HG02610 (cell line): ENCODE results near the gene APIP.
"Not testable (repeated sequence)": the region's sequence is repeated elsewhere in the genome, so short reads cannot be mapped to it uniquely, and the experiment has no call there.

Experiments used
- ATAC-seq: cut with Tn5 transposase; IDR thresholded peaks from one replicate; pipeline ENCODE4 v1.9.1; 2021; ENCODE audit warnings: mild to moderate bottlenecking, moderate library complexity; ENCODE audit not compliant: unreplicated experiment

Gene APIP

DNA sequence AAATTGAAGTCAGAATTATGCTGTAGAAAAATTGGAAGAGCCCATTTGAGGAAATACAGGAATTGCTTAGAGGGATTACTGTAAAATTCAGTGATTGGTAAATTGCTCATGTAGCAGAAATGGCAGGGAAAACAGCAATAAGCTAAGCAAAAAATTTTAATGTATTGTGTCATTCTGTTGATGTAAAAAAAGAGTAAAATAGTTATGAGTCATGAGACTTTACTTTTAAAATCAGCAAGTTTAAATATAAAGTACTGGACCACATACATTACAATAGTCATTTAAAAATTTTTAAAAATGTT lies 10.6 kb upstream of the APIP start:
- no peak for ATAC-seq

DNA sequence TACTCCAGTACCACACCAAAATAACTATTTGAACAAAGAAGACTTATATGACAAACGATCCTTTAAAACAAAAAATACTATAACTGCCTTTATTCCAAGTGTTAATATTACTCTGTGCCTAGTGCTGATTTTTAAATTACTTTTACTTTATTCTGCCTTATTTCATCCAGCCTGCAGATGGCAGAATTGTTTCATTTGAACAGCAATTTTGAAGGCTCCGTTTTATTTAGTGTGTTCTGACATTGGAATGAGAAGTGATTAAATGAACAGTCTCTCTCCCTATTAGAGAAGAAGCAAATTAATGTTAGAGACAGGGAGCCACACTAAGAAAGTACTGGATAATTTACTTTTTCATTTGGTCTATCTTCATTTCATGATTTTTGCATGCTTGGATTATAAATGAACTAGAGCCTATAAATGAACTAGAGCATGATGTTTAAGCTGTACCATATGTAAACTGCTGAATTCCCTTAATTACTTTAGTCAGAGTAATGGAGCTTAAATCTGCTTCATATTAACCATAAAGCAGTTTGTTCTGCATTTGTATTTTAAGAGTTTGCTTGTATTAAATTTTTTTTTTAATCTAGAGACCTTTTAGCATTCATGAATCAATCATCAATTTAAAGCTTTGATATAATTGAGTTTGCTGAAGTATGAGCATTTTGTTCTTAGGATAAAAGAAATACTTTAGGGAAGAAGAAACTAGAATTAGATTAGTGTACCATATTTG lies 10.1 kb upstream of the APIP start:
- ATAC-seq = no peak

DNA sequence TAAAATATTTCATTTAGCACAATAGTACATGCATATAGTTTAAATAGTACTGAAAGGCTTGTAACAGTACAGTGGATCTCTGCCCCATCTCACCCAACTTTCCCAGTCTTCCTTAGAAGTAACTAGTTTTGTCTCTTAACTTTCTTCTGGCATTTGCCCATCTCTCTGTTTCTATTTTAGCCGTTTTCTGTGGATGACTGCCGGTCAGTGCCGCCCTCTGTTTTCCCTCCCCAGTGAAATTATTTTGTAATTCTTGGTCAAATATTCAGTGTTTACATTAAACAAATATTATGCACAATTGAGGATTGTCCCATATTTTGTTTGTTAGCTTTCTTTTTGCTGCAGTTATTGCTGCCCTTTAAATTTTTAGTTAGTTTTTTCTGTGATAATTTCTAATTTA lies 8.5 kb upstream of the APIP start:
- no peak for ATAC-seq

DNA sequence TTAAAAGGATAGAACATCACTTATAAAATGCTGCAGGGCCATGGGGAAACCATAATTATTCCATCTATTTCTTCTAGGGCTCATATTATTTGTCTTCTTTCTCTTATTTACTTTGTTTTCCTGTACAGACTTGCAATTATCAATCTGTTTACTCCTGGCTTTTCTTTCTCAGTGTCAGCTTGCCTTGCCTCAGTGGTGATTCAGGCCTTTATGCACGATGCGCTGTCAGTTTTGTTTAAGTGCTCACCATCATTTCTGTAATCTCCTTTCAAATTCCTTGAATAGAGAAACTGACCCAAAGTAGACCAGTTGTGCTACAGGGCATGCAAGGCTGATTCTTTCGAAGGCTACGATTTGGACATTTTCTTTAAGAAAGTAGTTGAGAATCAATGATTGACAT lies 5.0 kb upstream of the APIP start:
- ATAC-seq = no peak

DNA sequence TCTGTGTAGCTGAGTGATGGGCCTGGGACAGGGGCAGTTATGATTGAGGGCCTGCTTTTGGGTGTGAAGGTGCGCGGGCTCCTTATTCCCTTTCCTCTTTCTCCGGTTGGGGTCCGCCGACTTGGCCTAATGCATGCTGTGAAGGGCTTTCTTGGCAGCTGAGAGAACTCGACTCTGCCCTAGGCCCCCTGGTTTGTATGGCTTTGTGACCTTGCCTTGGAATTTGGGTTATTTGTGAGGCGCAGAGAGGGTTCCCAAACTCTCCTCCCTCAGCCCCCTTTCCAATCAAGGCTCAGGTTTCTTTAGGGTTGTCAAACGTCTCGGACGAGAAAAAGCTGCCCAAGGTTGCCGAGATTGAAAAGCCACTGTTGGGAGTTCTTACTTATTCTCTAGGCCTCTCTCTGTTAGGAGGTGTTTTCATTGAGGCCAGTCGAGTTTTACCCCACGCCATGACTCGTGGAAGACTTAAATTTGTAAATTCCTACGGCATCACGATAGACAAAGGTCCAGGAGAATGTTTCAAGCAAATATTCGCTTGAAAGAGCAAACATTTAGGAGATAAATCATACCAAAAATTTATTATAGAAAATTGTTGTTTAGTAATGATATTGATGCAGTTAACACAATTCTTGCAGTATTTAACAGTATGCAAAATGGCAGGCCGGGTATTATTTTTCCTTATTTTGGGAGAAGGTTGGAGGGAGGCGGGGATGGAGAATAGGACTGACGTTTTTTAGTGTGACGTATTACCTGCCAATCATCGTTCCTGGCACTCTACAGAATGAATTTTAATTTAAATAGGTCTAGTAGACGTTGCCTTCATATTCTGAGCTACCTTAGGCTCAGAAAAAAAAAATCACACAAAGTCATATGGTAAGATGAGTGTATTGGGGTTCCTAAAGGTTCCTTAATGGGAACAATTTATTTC lies 928 bp upstream of the APIP start:
- peak; percentile 19 for ATAC-seq

DNA sequence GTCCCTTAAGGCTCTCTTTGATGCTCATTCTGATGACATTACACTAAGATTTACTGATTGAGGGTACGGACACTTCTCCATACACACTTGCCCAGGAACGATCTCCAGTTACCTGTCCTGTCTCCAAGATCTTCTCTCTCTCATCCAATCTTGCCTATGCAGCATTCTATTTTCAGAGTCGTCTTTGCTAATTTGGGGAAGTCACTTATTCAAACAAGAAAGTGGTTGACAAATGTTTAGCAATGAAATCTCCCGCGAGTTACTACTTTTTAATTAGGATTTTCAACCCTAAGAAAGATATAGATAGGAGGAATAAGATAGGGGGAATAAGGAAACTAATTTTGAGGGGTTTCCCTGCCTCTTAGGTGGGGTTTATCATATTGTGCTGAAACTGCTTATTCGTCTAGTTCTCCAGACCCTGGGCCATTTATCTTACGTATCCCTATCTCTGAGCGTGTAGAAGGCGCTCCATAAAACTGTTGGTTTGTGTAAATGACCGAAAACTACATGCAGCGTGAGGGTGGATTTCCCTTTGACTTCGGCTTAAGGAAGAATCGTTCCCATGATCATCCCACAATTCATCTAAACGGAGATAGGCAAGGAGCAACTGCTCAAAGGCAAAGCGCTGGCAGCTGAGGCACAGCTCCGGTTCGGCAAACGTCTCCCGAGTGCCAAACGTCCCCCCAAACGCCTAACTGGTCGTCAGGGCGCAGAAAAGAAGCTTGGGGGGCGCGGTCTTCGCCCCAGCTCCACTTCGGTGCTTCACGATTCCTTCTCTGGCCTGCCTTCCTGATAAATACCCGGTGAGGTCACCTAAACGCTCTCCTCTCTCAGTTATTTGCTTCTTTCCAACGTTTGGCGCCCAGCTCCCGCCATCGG lies 804 bp downstream of the APIP start:
- peak; percentile 2 for ATAC-seq

DNA sequence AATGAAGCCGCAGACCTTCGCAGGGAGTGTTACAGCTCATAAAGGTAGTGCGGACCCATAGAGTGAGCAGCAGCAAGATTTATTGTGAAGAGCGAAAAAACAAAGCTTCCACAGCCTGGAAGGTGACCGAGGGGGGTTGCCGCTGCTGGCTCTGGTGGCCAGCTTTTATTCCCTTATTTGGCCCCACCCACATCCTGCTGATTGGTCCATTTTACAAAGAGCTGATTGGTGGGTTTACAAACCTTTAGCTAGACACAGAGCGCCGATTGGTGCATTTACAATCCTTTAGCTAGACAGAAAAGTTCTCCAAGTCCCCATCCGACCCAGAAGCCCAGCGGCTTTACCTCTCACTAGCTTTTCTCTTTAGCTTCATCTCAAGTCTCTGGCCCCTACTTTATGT lies 2.6 kb downstream of the APIP start:
- ATAC-seq = not testable (repeated sequence)

DNA sequence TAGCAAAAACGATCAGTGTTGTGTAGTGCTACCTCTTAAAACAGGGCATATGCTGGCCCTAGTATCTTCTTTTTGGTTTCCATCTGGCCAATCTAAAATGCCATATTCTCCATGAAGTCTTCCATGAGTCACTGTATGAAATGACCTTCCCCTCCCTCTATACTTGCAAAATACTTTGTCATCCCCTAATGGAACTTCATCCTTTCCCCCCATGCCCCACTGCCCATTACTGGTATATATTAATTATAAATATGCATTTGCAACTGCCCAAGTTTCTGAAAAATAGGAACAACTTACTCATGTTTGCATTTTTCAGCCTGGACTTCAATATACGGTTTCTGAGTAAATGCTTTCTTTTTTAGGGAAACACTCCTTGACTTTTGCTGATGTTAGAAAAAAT lies 4.5 kb downstream of the APIP start:
- ATAC-seq = no peak

DNA sequence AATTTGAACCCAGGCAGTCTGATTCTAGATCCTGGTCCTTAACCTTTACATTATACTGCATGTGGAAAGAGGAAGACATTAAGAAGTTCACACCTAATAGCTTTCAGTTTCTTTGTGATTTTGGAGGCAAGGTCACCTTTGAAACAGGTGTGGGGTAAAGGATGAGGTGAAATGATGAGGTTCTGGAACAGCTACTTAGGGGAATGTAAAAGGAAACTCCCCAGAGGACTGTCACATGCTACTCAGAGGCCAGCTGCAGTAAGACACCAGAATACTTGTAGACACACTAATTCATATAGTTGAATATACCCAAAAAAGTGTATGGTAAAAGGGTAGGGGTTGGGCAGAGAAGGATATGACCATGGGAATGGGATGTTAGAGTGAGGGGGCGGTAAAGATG lies 5.4 kb downstream of the APIP start:
- peak; percentile 61 for ATAC-seq

DNA sequence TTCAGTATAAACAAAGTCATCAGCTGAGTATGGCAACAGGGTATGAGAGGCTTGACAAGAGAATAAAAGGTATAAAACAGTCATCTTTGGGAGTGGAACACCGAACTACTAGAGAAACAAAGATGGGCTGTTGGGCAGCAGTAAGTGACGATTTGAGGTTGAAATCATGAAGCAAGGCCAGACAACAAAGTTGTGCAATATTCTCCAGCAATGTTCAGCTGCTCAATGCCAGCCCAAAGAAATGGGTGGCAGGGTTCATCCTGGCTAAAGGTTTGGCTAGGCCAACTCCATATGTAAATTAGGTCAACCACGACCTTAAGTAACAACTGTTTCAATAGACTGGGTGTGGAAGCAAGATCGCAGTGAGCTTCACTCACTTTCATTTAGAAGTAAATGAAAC lies 6.2 kb downstream of the APIP start:
- ATAC-seq = no peak

DNA sequence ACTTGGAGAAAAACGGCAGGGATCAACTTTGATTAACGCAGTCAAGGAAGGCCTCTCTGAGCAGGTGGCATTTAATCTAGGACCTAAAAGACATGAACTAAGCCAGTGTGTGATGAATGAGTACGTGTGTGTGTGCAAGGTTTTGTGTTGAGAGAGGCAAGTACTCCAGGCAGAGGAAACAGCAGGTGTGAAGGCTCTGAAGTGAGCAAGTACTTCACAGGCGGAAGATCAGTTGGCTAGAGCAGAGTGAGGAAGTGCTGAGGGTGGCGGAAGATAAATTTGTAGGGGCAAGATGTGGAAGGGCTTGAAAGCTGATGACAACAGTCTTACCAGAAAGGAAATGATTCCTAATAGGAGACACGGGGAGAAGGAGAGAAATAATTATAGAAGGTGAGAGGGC lies 6.8 kb downstream of the APIP start:
- no peak for ATAC-seq

DNA sequence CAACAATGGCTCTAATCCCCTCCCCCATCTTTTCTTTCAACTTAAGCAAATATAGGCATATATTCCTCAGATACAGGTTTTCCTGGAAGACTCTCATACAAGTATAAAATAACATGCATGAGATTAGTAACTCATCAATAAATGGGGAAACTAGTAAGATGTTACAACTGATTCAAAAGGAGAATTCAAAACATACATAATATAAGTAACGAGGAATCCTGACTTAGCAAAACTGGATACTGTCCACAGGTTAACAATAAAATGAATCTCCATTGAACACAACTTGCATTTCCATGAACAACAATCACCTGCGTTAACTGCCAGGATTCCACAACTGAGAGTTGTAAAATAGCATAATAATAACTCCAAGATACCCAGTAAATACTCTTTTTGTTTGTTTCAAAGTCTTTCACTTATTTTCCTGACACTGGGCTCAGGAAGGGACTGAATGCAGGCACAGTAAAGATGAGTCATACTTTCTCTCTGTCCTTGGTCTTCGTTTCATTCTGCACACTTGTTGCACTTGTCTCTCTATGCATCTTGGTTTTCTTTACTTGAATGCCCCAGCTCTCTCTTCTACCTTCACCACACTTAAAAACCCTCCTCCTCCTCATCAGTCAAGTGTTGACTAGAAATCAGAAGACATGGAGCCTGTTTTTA lies 8.1 kb downstream of the APIP start:
- peak; percentile 66 for ATAC-seq

DNA sequence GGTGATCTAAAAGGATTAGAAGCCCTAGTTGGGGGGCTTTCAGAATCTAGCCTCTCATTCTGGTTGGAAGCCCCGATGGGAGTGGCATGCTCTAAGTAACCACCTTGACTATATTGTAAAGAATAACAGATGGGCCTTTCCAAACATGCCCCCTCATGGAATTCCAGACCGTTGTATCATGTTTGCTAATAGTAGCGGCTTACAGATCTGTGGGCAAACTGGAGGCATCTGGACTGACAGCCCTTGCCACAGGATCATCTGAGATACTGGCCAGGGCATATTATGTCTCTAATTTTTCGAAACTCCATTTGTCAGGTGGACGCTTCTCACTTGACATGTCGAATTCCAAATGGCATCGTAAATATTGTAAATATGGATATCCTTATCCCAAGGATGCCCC lies 10.5 kb downstream of the APIP start:
- no peak for ATAC-seq

DNA sequence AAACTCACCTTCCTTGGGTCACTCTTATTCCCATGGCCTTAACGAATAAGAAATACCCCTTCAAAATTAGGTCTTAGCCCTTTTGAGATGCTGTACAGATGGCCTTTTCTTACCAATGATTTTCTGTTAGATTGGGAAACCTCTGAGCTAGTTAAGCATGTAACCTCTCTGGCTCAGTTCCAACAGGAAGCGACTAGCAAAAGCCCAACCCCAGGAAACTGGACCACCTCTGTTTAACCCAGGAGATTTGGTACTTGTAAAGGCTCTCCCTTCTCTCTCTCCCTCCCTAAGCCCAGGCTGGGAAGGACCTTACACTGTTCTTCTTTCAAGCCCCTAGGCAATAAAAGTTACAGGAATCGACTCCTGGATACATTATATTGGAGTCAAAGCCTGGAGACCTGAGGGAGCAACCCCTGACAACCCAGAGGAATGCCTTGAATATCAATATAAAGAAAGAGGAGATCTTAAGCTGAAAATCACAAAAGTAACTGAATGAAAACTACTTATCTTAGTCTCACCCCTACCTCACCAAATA lies 11.7 kb downstream of the APIP start:
- ATAC-seq = no peak

DNA sequence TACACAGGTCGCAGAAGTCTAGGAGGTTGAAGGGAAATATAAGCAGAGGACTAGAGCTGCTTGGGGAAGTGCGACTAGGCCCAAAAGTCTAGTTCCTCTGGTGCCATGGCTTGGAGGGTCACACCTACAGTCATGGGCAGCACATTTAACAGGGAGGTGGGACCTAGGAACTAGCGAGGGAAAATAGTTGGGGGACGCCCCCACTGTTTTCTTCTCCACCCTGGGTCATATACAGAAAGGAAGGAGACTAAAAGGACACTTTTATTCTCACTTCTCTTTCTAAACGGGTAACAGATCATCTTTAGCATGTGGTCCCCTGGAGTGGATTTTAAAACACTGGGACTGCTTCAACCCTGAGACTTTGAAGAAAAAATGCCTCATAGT lies 16.6 kb downstream of the APIP start:
- no peak for ATAC-seq

DNA sequence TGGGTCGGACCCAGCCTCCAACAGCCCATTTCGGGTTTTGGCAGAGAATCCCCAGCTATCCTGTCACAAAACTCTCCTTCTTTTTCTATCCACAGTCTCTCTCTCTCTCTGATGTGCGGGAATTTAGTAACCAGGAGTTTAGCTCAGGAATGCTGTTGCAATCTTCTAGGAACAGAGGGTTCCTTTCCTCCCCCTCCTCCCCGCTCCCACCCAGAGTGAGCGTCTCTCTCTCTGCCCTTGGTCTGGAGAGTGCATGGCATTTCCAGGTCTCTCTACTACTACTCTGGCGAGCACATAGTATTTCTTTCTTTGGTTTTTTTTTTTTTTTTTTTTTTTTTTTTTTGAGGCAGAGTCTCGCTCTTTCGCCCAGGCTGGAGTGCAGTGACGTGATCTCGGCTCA lies 17.7 kb downstream of the APIP start:
- no peak for ATAC-seq

DNA sequence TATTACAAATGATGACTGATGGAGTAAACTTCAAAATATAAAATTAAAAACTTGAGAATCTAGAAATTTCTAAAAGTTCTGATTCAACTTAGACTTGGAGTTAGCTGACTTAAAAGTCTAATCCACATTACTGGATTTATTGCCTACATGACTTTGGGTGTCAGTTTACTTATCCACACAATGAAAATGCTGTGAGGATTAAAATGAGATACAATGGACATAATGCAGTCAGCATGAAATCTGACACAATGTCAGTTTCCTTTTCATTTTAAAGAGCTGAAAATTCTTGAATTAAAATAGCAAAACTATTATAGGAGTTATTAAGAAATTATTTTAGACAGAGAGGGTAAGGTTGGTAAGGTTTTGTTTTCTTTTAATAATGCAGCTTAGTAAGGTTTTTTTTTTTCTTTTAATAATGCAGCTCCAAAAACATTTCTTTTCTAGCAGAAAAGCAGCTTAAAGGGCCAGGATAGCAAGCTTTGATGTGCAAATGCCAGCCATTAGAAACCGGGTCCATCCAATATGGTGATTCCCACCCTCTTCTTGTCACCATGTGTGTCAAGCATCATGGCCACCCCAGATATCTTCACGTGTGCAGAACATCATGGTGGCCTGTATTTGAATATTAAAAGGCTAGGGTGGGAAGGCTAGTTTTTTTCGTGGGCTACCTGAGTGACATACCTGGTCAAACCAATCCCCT lies 18.9 kb downstream of the APIP start:
- no peak for ATAC-seq

DNA sequence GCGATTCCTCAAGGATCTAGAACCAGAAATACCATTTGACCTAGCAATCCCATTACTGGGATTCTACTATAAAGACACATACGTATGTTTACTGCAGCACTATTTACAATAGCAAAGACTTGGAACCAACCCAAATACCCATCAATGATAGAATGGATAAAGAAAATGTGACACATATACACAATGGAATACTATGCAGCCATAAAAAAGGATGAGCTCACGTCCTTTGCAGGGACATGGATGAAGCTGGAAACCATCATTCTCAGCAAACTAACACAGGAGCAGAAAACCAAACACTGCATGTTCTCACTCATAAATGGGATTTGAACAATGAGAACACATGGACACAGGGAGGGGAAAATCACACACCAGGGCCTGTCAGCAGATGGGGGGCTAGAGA lies 20.0 kb downstream of the APIP start:
- not testable (repeated sequence) for ATAC-seq

DNA sequence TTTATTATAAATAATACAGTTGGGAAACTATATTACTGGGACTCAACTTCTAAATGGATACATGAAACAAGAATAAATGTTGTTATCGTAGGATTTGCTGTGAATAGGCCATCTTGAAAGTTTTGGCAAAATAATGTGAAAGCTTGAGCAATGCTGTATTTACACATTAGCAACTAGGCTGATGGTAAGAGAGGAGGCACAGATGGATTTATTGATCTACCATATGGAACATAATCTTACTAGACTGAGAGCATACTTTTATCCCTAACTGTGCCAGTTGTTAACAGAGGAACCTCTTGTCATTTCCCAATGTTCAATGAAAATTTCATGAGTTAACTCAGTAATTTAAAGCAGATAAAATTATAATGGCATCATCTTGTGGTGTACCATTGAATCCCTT lies 22.8 kb downstream of the APIP start:
- ATAC-seq = no peak

DNA sequence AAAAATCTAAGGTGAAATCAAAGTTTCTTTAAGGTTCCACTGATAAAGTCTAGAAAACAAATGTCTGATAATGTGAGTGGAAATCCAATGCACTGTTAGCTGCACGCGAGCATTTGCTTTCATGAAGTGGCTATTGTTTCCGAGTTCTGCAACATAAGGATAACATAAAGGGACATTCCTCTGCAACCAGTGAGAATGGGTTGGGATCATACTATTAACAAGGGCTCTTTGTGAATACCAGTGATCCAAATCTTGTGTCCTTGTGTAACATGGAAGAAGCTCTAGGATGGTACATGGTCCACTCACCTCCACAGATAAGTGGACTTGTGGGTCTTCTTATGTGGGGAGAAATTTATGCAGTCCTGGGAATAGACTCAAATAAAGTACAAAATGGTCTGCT lies 24.6 kb downstream of the APIP start:
- ATAC-seq = no peak
